ENCODE results near the gene ITSN1.

GRCh38 chr21:33707846-33708245 lies 65.5 kb downstream of the ITSN1 start:
- TF ChIP-seq POLR2A (IDR thresholded peaks at IDR 0.05): no peak
- TF ChIP-seq CTCF (IDR thresholded peaks at IDR 0.05): no peak

All from body of pancreas (tissue), 4 donors.